ENCODE results near the gene UCK1. TPM values are rescaled to one million over a fixed set of nuclear protein-coding genes. Genes with fewer than 3 reads are reported as not detected.

The UCK1 gene
- total RNA-seq, 2 donors from 2014 or later, result 47.6 to 48.2 TPM

- intact Hi-C loops (cut with DNase I), result loop anchor here (10.0 kb wide), 1 partner anchor 119 kb away; no protein-coding TSS in a partner anchor
- Histone ChIP-seq H3K27ac (no peak overlapping the region), H3K27me3 (replicated peaks; ENCODE audit: insufficient read depth) (no peaks in the 10 kb centered on the region), H3K4me3 (no peak overlapping the region), H3K4me1 (replicated peaks) (no peaks in the 10 kb centered on the region), H3K9me3 (no peaks in the 10 kb centered on the region), H3K36me3 (peaks cover 16 to 66% of the 10 kb centered on the region in 2 donors)
- DNase-seq (ENCODE audit: low spot score), result no peak
- WGBS, result 85% methylated on average over 10 of the region's 10 CpGs
- TF ChIP-seq CTCF (IDR thresholded peaks at IDR 0.05) (no peak), POLR2A (IDR thresholded peaks at IDR 0.05) (no peak), POLR2AphosphoS5 (IDR thresholded peaks at IDR 0.05) (no peak)
Observed at GRCh38 chr9:131473891-131474290, 57.2 kb downstream of the UCK1 start.

Small RNA genes within 50 kb of the gene (small RNA-seq; reads per million reads assigned to genes)
- 0.20 to 0.37 reads per million in 2 donors for gene SNORD62A
- 0 to 2.0 reads per million in 2 donors for gene SNORD62B

Other genes with a start within 250 kb of the UCK1 start
- gene PLPP7, start 241.5 kb downstream of the UCK1 start, total RNA-seq, result 10 to 100 TPM in 1 of 2 donors, 1 to 10 TPM in 1; 2.0 to 32.5 TPM
- gene PRRC2B, start 137.2 kb downstream of the UCK1 start, total RNA-seq, result 100 to 1,000 TPM in 1 of 2 donors, 10 to 100 TPM in 1; 94.7 to 197 TPM
- gene POMT1, start 28.3 kb downstream of the UCK1 start, total RNA-seq, result 10 to 100 TPM; 36.5 to 59.5 TPM
- gene PRRT1B, start 14.3 kb upstream of the UCK1 start, total RNA-seq, result 10 to 100 TPM in 1 of 2 donors, 1 to 10 TPM in 1; 3.7 to 25.4 TPM
- 10 to 100 TPM; 28.6 to 63.8 TPM for gene RAPGEF1, start 208.8 kb upstream of the UCK1 start, total RNA-seq